ENCODE measurements around the gene PDS5B.
"Not testable (repeated sequence)": the region's sequence is repeated elsewhere in the genome, so short reads cannot be mapped to it uniquely, and the experiment has no call there.

DNA sequence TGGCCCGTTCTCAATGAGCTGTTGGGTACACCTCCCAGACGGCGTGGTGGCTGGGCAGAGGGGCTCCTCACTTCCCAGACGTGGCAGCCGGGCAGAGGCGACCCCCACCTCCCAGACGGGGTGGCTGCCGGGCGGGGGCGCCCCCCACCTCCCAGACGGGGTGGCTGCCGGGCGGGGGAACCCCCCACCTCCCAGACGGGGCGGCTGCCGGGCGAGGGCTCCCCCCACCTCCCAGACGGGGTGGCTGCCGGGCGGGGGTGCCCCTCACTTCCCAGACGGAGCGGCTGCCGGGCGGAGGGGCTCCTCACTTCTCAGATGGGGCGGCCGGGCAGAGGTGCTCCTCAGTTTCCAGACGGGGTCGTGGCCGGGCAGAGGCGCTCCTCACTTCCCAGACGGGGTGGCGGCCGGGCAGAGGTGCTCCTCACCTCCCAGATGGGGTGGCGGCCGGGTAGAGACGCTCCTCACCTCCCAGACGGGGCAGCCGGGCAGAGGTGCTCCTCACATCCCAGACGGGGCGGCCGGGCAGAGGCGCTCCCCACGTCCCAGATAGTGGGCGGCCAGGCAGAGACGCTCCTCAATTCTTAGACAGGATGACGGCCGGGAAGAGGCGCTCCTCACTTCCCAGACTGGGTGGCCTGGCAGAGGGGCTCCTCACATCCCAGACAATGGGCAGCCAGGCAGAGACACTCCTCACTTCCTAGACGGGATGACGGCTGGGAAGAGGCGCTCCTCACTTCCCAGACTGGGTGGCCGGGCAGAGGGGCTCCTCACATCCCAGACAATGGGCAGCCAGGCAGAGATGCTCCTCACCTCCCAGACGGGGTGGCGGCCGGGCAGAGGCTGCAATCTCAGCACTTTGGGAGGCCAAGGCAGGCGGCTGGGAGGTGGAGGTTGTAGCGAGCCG lies 135.1 kb downstream of the PDS5B start:
- not testable (repeated sequence) for TF ChIP-seq POLR2A (IDR thresholded peaks at IDR 0.05; ENCODE audit: borderline replicate concordance, extremely low read depth, insufficient read depth, insufficient read length); TCF7L2 (IDR thresholded peaks at IDR 0.05; ENCODE audit: borderline replicate concordance, extremely low read depth, insufficient read depth, insufficient read length); EZH2 (IDR thresholded peaks at IDR 0.05); SIN3A (IDR thresholded peaks at IDR 0.05; ENCODE audit: low read depth)
- TF ChIP-seq, protein P1, sequence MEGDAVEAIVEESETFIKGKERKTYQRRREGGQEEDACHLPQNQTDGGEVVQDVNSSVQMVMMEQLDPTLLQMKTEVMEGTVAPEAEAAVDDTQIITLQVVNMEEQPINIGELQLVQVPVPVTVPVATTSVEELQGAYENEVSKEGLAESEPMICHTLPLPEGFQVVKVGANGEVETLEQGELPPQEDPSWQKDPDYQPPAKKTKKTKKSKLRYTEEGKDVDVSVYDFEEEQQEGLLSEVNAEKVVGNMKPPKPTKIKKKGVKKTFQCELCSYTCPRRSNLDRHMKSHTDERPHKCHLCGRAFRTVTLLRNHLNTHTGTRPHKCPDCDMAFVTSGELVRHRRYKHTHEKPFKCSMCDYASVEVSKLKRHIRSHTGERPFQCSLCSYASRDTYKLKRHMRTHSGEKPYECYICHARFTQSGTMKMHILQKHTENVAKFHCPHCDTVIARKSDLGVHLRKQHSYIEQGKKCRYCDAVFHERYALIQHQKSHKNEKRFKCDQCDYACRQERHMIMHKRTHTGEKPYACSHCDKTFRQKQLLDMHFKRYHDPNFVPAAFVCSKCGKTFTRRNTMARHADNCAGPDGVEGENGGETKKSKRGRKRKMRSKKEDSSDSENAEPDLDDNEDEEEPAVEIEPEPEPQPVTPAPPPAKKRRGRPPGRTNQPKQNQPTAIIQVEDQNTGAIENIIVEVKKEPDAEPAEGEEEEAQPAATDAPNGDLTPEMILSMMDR (IDR thresholded peaks at IDR 0.05 in 2 of 3, conservative IDR thresholded peaks at IDR 0.05 in 1 of 3; ENCODE audit: borderline replicate concordance in 1 of 3, insufficient read depth in 1 of 3, low read depth in 2 of 3, low read length in 2 of 3) = not testable (repeated sequence)

Data from HCT116 (cell line).